Measurements from ENCODE around the gene DNTT. TPM values are rescaled to one million over a fixed set of nuclear protein-coding genes. Genes with fewer than 3 reads are reported as not detected.

DNTT gene
- polyA plus RNA-seq, 2 of the 4 experiments (the other 2 are of a cell fraction), result not detected

DNA sequence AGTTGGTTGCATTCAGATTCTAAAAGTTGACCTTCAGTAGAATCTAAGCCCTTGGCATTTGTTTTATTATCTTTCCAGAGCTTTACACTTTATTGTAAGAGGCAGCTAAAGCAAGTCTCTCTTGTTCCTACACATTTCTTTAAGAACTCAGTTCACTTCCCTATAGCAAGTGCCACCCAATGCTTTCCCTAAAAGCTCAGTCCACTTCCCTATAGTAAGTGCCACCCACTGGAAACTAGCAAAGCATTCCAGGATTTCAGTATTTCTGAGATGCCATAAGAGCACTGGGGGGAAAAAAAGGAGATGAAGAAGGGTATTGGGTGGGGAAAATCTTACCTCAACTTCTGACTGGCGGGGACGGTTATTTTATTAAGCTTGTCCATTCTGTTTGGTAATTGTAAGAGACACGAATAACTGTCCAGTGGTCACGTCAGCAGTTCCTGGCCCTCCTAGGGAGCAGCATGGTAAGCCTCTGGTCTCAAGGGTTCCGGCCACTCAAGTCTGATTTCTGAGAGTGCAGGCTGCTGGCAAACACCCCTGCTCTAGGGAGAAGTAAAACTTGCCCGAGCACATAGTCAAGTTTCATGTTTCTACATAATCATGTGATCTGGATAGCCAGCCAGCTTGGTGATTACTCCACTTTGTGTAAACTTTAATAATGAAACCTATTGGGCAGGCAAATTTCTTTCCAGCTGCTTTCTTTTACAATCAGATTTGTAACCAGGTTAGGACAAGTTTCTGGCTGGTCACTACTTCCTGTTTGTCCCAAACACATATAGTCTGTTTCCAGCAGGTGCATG lies 33.0 kb upstream of the DNTT start, which contains the start of gene BLNK:
TSS of gene BLNK (minus strand) at position 554 of the 800 bp plus-strand sequence. CDS start at position 383, 171 bp downstream.
- no peak for TF ChIP-seq SREBF2 (IDR thresholded peaks at IDR 0.05)
- TF ChIP-seq RAD21 (conservative IDR thresholded peaks at IDR 0.05 in 1 of 2, IDR thresholded peaks at IDR 0.05 in 1 of 2), result no peak
- no peak for TF ChIP-seq KDM1A (IDR thresholded peaks at IDR 0.05; ENCODE audit: low read depth)
- no peak for TF ChIP-seq CBX2 (IDR thresholded peaks at IDR 0.05; ENCODE audit: borderline replicate concordance, low read depth)
- TF ChIP-seq JUN (IDR thresholded peaks at IDR 0.05), result no peak
- no peak for TF ChIP-seq FOSB (CRISPR knock-in tag; IDR thresholded peaks at IDR 0.05)
- no peak for TF ChIP-seq RNF2 (IDR thresholded peaks at IDR 0.05; ENCODE audit: borderline replicate concordance, low read depth)
- no peak for TF ChIP-seq GATA3 (IDR thresholded peaks at IDR 0.05; ENCODE audit: borderline replicate concordance)
- TF ChIP-seq RARB (CRISPR knock-in tag; IDR thresholded peaks at IDR 0.05), result no peak
- TF ChIP-seq, protein P1, sequence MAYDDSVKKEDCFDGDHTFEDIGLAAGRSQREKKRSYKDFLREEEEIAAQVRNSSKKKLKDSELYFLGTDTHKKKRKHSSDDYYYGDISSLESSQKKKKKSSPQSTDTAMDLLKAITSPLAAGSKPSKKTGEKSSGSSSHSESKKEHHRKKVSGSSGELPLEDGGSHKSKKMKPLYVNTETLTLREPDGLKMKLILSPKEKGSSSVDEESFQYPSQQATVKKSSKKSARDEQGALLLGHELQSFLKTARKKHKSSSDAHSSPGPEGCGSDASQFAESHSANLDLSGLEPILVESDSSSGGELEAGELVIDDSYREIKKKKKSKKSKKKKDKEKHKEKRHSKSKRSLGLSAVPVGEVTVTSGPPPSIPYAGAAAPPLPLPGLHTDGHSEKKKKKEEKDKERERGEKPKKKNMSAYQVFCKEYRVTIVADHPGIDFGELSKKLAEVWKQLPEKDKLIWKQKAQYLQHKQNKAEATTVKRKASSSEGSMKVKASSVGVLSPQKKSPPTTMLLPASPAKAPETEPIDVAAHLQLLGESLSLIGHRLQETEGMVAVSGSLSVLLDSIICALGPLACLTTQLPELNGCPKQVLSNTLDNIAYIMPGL (CRISPR knock-in tag; IDR thresholded peaks at IDR 0.05; ENCODE audit: borderline replicate concordance), result no peak
- no peak for TF ChIP-seq NPAS2 (CRISPR knock-in tag; IDR thresholded peaks at IDR 0.05; ENCODE audit: borderline replicate concordance)
- no peak for TF ChIP-seq NR3C1 (IDR thresholded peaks at IDR 0.05)
- WGBS (ENCODE audit: missing lambda C conversion rate), result 46% methylated on average over 6 of the region's 6 CpGs
- DNase-seq (ENCODE audit: low read depth in 1 of 2, low spot score in 1 of 2) (no peak), FAIRE-seq (no peak), ATAC-seq (no peak)
- Histone ChIP-seq H3K27ac (no peak within 1 kb of the TSS), H3K4me2 (no peak within 1 kb of the TSS), H3K9me3 (no peaks in the 10 kb centered on the region), H3K4me1 (no peaks in the 10 kb centered on the region), H3K4me3 (no peak within 1 kb of the TSS)
- POLR2A ChIA-PET, result interaction anchor here (0.7 kb wide), 1 partner anchor 63 kb away, joined by 3 read pairs; no protein-coding TSS in a partner anchor
- CTCF ChIA-PET, result interaction anchor here (0.8 to 1.7 kb wide), 3 partner anchors 20 to 254 kb away, joined by 3 to 6 read pairs (median 4); no protein-coding TSS in a partner anchor

DNA sequence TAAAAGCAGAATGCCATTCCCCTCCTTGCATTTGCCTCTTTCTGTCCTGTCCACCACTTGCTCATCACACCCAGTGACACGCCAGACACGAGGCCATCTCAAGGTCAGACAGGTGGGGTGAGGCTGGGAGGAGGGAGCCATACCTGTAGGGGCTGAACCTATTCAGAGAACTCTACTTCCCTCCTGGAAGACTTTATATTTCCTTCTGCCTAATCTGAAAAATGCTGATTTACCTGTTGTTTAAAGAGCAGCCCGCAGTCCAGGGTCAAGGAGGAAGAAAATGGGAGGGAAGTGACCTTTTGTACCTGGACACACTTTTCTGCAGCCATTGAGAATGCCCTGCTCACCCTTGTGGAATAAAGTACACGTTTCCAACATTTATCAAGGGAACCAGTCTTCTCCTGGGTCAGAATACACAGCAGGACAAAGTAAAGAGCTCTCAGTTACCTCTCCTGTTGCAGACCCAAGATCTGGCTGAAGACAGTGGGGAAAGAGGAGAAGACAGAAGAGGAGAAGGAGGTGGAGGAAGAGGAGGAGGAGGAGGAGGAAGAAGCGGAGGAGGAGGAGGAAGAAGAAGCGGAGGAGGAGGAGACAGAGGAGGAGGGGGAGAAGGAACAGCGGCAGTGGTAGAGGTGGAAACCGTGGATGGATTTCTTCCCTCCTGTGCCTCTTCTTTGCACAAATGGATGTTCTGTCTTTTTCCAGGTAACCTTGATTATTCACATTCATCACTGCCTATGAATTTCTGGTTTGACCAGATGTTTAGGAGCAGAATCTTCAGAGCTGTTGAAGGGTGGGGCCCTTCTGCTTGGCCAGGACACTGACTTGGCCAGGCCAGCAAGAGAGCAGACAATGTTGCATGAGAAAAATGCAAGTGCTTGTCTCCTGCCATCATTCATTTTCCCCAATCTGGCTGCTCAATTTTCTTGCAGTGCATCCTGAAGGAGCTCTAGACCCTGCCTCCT lies 31.6 kb upstream of the DNTT start:
- H3K4me3 ChIP-seq, result no peak overlapping the region
- H3K27ac ChIP-seq, result no peak overlapping the region
- no peaks in the 10 kb centered on the region for H3K9me3 ChIP-seq
- H3K4me1 ChIP-seq, result no peaks in the 10 kb centered on the region
- ChIA-PET POLR2A (no interaction called here), CTCF (interaction anchor here (0.8 to 1.7 kb wide), 2 partner anchors 43 to 256 kb away, joined by 4 to 6 read pairs; no protein-coding TSS in a partner anchor)
- FAIRE-seq (no peak), ATAC-seq (no peak), DNase-seq (ENCODE audit: low read depth in 1 of 2, low spot score in 1 of 2) (no peak)
- WGBS (ENCODE audit: missing lambda C conversion rate), result 24% methylated on average over 8 of the region's 8 CpGs
- no peak overlapping the region for H3K4me2 ChIP-seq
- TF ChIP-seq, protein P2, sequence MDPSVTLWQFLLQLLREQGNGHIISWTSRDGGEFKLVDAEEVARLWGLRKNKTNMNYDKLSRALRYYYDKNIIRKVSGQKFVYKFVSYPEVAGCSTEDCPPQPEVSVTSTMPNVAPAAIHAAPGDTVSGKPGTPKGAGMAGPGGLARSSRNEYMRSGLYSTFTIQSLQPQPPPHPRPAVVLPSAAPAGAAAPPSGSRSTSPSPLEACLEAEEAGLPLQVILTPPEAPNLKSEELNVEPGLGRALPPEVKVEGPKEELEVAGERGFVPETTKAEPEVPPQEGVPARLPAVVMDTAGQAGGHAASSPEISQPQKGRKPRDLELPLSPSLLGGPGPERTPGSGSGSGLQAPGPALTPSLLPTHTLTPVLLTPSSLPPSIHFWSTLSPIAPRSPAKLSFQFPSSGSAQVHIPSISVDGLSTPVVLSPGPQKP (IDR thresholded peaks at IDR 0.05; ENCODE audit: low read depth, low read length), result no peak
- TF ChIP-seq, protein P3, sequence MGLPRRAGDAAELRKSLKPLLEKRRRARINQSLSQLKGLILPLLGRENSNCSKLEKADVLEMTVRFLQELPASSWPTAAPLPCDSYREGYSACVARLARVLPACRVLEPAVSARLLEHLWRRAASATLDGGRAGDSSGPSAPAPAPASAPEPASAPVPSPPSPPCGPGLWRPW (IDR thresholded peaks at IDR 0.05), result no peak
- TF ChIP-seq FOXS1 (CRISPR knock-in tag; IDR thresholded peaks at IDR 0.05) (no peak), CEBPB (IDR thresholded peaks at IDR 0.05) (no peak), JUNB (IDR thresholded peaks at IDR 0.05) (no peak), RNF2 (IDR thresholded peaks at IDR 0.05; ENCODE audit: borderline replicate concordance, low read depth) (no peak), POLR2A (IDR thresholded peaks at IDR 0.05; ENCODE audit: low read length) (no peak), CHD2 (IDR thresholded peaks at IDR 0.05; ENCODE audit: low read length, partially characterized antibody) (no peak)
- TF ChIP-seq, protein P4, sequence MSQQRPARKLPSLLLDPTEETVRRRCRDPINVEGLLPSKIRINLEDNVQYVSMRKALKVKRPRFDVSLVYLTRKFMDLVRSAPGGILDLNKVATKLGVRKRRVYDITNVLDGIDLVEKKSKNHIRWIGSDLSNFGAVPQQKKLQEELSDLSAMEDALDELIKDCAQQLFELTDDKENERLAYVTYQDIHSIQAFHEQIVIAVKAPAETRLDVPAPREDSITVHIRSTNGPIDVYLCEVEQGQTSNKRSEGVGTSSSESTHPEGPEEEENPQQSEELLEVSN (IDR thresholded peaks at IDR 0.05; ENCODE audit: borderline replicate concordance, low read depth), result no peak
- TF ChIP-seq, protein P5, sequence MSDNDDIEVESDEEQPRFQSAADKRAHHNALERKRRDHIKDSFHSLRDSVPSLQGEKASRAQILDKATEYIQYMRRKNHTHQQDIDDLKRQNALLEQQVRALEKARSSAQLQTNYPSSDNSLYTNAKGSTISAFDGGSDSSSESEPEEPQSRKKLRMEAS (IDR thresholded peaks at IDR 0.05), result no peak

All from A549 (cell line).